Measurements from ENCODE around the gene OTOP1. TPM values are rescaled to one million over a fixed set of nuclear protein-coding genes. Genes with fewer than 3 reads are reported as not detected.
"Not testable (repeated sequence)": the region's sequence is repeated elsewhere in the genome, so short reads cannot be mapped to it uniquely, and the experiment has no call there.

The OTOP1 gene
- total and polyA plus RNA-seq, 2 of the 4 experiments (the other 2 are of a cell fraction): not detected

- H4K8ac ChIP-seq (ENCODE audit: low read depth in 2 of 2, low read length in 2 of 2); H3K9me1 ChIP-seq (ENCODE audit: insufficient read depth, low read length); POLR2A ChIA-PET (ENCODE audit: unreplicated experiment); H4K91ac ChIP-seq (ENCODE audit: insufficient read depth, low read depth, low read length); H2AK9ac ChIP-seq (replicated peaks; ENCODE audit: low read depth, low read length, poor library complexity); H3K4me1 ChIP-seq (ENCODE audit: control insufficient read depth, insufficient read depth, low read length); DNase-seq; H3K56ac ChIP-seq (ENCODE audit: extremely low read depth, insufficient read depth, low read length); H2BK20ac ChIP-seq (ENCODE audit: low read depth, low read length); H2AK5ac ChIP-seq (ENCODE audit: low read depth, low read length); H3K4me3 ChIP-seq (ENCODE audit: insufficient read depth, low read depth, low read length); H4K5ac ChIP-seq (ENCODE audit: low read depth, low read length); H3K79me1 ChIP-seq (ENCODE audit: low read depth in 1 of 2, low read length in 2 of 2); H3K9me3 ChIP-seq (ENCODE audit: control insufficient read depth, insufficient read depth, low read length); BruUV-seq (replicated peaks); in situ Hi-C loops (cut with MboI; ENCODE audit: low sequenced_read_pairs); H4K20me1 ChIP-seq (ENCODE audit: insufficient read depth, low read length); H3K36me3 ChIP-seq (ENCODE audit: control insufficient read depth, insufficient read depth, low read length); H2BK15ac ChIP-seq (ENCODE audit: low read depth, low read length); H2AFZ ChIP-seq (replicated peaks; ENCODE audit: low read length, poor library complexity); H2BK5ac ChIP-seq (ENCODE audit: low read depth, low read length, poor library complexity, severe bottlenecking); H3K4me2 ChIP-seq (ENCODE audit: low read depth, low read length); intact Hi-C loops (cut with micrococcal nuclease); dilution Hi-C loops (cut with HindIII; ENCODE audit: low sequenced_read_pairs, unreplicated experiment); H3K18ac ChIP-seq (ENCODE audit: low read depth, low read length); H2BK120ac ChIP-seq (ENCODE audit: low read depth, low read length); H3K23ac ChIP-seq (ENCODE audit: low read depth, low read length); H3K27ac ChIP-seq (ENCODE audit: insufficient read depth, low read length); ATAC-seq (ENCODE audit: low read depth); CTCF ChIA-PET; H3K14ac ChIP-seq (replicated peaks; ENCODE audit: low read depth, low read length); H3K9ac ChIP-seq (ENCODE audit: low read depth, low read length); H3K4ac ChIP-seq (ENCODE audit: low read depth, low read length); H3K27me3 ChIP-seq (ENCODE audit: control insufficient read depth, insufficient read depth, low read length): not testable (repeated sequence)
- no CpG with 5 or more reads among the region's 25 CpGs for WGBS, 2 experiments (ENCODE audit: extremely low coverage in 2 of 2, insufficient read length in 1 of 2)
Observed at GRCh38 chr4:4142679-4143078, 84.0 kb downstream of the OTOP1 start.

GRCh38 chr4:4141186-4141585 lies 85.5 kb downstream of the OTOP1 start:
- intact Hi-C loops (cut with micrococcal nuclease); H3K4ac ChIP-seq (ENCODE audit: low read depth, low read length); DNase-seq; ATAC-seq (ENCODE audit: low read depth); H3K4me3 ChIP-seq (ENCODE audit: insufficient read depth, low read depth, low read length); H3K4me1 ChIP-seq (ENCODE audit: control insufficient read depth, insufficient read depth, low read length); H2BK120ac ChIP-seq (ENCODE audit: low read depth, low read length); H3K23ac ChIP-seq (ENCODE audit: low read depth, low read length); H2BK20ac ChIP-seq (ENCODE audit: low read depth, low read length); H2AK5ac ChIP-seq (ENCODE audit: low read depth, low read length); dilution Hi-C loops (cut with HindIII; ENCODE audit: low sequenced_read_pairs, unreplicated experiment); H4K20me1 ChIP-seq (ENCODE audit: insufficient read depth, low read length); H3K9me1 ChIP-seq (ENCODE audit: insufficient read depth, low read length); H3K18ac ChIP-seq (ENCODE audit: low read depth, low read length); H4K8ac ChIP-seq (ENCODE audit: low read depth in 2 of 2, low read length in 2 of 2); H2AK9ac ChIP-seq (replicated peaks; ENCODE audit: low read depth, low read length, poor library complexity); H3K79me1 ChIP-seq (ENCODE audit: low read depth in 1 of 2, low read length in 2 of 2); H3K56ac ChIP-seq (ENCODE audit: extremely low read depth, insufficient read depth, low read length); H2AFZ ChIP-seq (replicated peaks; ENCODE audit: low read length, poor library complexity); H3K27me3 ChIP-seq (ENCODE audit: control insufficient read depth, insufficient read depth, low read length); in situ Hi-C loops (cut with MboI; ENCODE audit: low sequenced_read_pairs); POLR2A ChIA-PET (ENCODE audit: unreplicated experiment); CTCF ChIA-PET; H4K91ac ChIP-seq (ENCODE audit: insufficient read depth, low read depth, low read length); H2BK5ac ChIP-seq (ENCODE audit: low read depth, low read length, poor library complexity, severe bottlenecking); H3K36me3 ChIP-seq (ENCODE audit: control insufficient read depth, insufficient read depth, low read length); H3K14ac ChIP-seq (replicated peaks; ENCODE audit: low read depth, low read length); H3K9ac ChIP-seq (ENCODE audit: low read depth, low read length); H4K5ac ChIP-seq (ENCODE audit: low read depth, low read length); H3K4me2 ChIP-seq (ENCODE audit: low read depth, low read length); BruUV-seq (replicated peaks); H2BK15ac ChIP-seq (ENCODE audit: low read depth, low read length); H3K9me3 ChIP-seq (ENCODE audit: control insufficient read depth, insufficient read depth, low read length); H3K27ac ChIP-seq (ENCODE audit: insufficient read depth, low read length): not testable (repeated sequence)
- no CpG with 5 or more reads among the region's 11 CpGs for WGBS, 2 experiments (ENCODE audit: extremely low coverage in 2 of 2, insufficient read length in 1 of 2)

Data from IMR-90 (cell line).